Measurements from ENCODE around the gene RGS2.

Gene RGS2

GRCh38 chr1:192832492-192832891, 23.7 kb downstream of the RGS2 start:
- no peak for DNase-seq

GRCh38 chr1:192835116-192835515, 26.3 kb downstream of the RGS2 start:
- DNase-seq = no peak

DNA sequence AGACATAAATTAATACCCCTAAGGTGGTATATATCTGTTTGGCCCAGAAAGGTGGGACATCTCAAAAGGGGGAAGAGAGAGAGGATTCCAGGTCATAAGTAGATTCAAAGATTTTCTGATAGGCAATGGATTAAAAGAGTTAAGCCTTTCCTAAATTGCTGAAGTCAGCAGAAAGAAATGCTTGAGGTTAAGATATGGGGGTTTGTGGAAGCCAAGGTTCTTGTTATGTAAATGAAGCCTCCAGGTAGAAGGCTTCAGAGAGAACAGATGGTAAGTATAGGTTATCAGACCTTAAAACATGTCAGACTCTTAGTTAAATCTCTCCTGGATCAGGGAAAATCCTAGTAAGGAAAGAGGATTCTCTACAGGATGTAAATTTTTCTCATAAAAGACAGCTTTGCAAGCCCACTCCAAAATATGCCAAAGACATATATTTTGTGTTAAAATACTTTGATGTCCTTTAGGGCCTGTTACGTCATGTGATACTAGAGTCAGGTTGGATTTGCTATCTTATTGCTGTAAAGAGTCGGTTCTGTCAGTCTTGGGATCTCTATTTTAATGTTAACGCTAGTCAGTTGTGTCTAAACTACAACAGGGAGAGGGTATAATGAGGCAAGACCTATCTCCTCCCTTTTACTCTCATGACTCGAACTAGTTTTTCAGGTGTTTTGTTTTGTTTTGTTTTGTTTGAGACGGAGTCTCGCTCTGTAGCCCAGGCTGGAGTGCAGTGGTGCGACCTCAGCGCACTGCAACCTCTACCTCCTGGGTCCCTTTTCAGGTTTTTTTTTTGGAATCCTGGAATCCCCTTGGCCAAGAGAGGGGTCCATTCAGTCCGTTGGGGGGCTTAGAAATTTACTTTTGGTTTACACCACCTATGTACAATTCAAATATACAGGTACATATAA, 30.6 kb downstream of the RGS2 start:
- no peak for DNase-seq

GRCh38 chr1:192844360-192844759, 35.5 kb downstream of the RGS2 start:
- no peak for DNase-seq

GRCh38 chr1:192846950-192847349, 38.1 kb downstream of the RGS2 start:
- DNase-seq = no peak

DNA sequence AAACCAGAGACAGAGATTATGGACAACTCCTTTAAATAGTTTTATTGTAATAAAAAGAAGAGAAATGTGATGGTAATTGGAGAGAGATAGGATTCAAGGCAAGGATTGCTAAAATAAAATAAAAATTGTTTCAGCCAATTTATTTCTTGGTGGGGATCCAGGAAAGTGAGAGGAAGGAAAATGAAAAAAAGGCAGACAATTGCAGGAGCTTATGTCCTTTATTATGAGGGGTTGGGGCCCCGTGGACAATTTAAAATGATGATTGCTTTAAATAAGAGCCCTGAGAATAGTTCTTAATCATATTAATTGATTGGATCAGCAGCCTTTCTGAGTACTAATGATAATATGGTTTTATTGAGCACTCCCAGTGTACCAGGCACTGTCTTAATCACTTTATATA, 40.2 kb downstream of the RGS2 start:
- DNase-seq = no peak

GRCh38 chr1:192849442-192849841, 40.6 kb downstream of the RGS2 start:
- no peak for DNase-seq

DNA sequence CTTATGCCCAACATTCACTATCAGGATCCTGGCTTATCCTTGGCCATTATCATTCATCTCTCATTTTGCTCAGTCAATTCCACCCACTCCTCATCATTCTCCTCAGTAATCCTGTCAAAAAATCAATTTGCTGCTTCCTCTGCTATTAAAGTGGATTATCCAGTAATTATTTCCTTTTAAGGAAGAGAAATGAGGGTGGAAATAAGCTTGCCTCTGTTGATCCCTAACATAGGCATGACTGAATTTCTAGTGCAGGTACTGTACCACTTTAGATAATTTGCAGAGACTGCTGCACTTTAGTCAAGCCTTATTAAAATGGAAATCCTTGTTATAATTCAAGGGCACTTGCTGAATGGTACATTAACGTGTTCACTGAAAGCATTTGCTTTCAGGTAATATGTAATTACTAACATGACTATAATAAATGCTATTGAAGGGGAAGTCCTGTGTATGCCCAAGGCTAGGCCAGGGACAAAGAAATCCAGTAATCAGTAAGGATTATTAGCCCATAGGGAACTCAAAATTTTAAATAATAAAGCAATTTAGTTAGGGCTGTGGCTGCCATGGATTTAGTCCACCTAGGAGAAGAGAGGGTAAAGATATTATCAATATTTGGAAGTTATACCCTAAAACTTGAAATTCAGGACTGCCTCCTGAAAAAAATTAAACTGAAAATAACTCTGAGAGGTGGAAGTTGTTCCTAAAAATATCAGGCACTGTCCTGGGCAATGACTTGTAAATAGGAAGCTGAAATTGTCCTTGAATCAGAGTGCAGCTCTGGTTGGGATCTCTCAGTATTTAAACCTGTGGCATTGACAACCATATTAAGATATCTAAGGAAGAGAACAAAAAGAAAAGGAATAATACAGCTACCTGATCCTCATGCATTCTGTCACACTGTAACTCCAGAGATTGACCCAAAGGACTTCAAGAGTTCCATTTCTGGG, 43.4 kb downstream of the RGS2 start:
- DNase-seq = no peak

DNA sequence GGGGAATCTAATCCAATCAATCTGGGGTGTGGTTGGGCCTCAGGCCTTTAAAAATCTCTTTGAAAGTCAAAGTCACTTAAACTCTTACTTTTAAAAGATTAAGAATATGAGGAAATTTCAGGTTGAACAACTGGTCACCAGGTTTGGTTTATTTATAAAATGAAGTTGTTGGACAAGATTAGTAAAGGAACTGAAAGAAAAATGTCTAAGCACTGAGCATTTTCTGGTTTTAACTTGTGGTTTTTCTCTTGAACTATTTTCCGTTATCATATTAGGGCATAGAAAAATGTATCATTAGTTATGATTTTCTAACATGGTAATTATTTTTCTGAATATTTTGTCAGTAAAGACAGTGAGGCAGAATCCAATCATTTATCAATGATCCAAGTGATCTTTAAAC, 49.6 kb downstream of the RGS2 start:
- no peak for DNase-seq

DNA sequence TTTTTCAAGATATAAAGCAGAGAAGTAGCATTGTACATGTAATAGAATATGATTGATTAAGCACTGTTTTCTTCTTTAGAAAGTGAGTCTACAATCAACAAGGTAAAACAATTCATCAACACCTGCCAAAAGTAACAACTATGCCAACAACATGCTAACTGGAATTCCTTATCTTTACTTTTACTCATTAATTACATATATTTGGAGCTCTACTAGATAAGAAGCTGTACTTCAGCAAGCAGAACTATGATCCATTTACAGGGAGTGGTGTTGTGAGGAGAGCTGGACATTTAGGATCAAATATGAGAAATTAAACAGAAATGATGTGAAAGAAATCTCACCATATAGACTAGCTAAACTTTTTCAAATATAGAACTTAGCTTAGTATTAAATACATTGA, 51.0 kb downstream of the RGS2 start:
- no peak for DNase-seq

- no peak for DNase-seq
These were observed 51.8 kb downstream of the RGS2 start for GRCh38 chr1:192860478-192861185.

DNA sequence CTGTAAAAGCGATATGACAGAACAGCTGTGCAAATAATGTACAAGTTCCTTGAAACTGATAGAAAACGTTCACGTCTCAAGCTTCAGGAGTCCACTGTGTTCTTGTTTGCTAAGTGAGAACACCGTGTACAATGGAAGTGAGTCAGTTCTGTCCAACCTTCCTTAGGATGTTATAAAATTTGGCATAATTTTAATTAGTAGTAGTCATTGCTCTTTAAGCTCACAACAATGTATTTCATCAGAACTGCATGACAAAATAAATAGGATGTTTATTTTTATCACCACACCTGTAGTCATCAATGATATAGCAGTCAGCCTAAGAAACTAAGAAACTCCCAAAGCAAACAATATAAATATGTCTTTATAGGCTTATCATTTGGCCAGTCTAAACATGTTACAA, 53.0 kb downstream of the RGS2 start:
- no peak for DNase-seq
